Activated T-cell treated with anti-CD3 and anti-CD28 coated beads for 48 hours (primary cell): ENCODE results near the gene AP1M2.
"Not testable (repeated sequence)": the region's sequence is repeated elsewhere in the genome, so short reads cannot be mapped to it uniquely, and the experiment has no call there.

ENCODE experiments used
- DNase-seq: peaks from one replicate; pipeline ENCODE4 v3.0.0-alpha.2; 2020; ENCODE audit warnings: low read depth

AP1M2 gene

GRCh38 chr19:10601999-10602329, 14.9 kb upstream of the AP1M2 start:
- DNase-seq: no peak

DNA sequence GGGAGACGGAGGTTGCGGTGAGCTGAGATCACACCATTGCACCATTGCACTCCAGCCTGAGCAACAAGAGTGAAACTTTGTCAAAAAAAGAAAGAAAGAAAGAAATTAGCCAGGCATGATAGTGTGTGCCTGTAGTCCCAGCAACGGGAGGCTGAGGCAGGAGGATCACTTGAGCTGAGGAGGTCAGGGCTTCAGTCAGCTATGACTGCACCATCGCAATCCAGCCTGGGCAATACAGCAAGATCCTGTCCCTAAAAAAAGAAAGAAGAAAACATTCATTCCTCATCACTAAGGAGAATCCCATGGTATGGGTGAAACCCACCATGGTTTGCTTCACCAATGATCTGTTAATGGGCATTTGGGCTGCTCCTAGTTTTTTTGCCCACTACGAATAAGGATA, 13.0 kb upstream of the AP1M2 start:
- DNase-seq: no peak

- DNase-seq: no peak
Measured at GRCh38 chr19:10593820-10594637, 6.9 kb upstream of the AP1M2 start.

DNA sequence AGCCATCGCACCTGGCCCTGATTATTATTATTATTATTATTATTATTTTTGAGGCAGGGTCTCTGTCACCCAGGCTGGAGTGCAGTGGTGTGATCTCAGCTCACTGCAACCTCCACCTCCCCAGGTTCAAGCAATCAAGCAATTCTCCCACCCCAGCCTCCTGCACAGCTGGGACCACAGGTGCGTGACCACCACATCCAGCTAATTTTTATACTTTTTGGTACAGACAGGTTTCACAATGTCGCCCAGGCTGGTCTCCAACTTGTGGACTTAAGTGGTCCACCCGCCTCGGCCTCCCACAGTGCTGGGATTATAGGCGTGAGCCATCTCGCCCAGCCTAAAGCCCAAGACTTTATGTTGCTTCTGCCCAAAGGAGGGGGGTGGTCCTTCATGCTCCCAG, 6.0 kb upstream of the AP1M2 start:
- no peak for DNase-seq

GRCh38 chr19:10587839-10588150, 683 bp upstream of the AP1M2 start:
- DNase-seq: no peak

GRCh38 chr19:10586396-10586795, 716 bp downstream of the AP1M2 start:
- DNase-seq: no peak

DNA sequence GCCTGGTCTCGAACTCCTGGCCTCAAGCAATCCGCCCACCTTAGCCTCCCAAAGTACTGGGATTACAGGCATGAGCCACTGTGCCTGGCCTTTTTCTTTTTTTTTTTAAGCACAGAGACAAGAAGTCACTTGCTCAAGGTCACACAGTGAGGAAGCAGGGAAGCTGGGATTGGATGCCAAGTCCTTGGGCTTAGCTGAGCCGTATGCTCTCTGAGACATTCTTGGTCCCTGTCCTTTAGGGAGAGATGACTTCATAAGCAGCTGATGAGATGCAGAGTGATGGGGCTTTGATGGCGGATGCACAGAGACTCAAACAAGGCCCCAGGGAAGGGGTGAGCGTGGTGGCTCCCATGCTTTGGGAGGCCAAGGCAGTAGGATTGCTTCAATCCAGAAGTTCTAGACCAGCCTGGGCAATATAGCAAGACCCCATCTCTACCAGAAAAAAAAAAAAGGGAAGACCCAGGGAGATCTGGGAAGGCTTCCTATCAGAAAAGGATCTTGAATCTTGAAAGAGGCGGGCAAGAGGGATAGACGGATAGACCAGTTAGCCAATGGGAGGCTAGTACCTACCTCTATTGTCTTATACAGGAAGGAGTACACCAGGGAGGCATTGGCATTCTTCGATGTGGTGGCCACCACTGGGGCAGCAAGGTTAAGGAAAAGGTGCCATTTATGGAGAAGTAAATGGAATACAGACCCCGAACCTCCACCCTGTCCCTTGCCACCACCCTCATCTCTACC, 3.9 kb downstream of the AP1M2 start:
- DNase-seq: no peak

DNA sequence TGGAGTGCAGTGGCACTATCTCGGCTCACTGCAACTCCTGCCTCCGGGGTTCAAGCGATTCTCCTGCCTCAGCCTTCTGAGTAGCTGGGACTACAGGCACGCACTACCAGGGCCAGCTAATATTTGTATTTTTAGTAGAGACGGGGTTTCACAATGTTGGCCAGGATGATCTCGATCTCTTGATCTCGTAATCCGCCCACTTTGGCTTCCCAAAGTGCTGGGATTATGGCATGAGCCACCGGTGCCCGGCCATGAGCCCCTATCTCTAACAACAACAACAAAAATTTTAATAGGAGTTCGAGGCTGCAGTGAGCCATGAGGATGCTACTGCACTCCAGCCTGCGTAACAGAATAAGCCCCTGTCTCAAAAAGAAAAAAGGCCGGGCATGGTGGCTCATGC, 5.0 kb downstream of the AP1M2 start:
- no peak for DNase-seq

DNA sequence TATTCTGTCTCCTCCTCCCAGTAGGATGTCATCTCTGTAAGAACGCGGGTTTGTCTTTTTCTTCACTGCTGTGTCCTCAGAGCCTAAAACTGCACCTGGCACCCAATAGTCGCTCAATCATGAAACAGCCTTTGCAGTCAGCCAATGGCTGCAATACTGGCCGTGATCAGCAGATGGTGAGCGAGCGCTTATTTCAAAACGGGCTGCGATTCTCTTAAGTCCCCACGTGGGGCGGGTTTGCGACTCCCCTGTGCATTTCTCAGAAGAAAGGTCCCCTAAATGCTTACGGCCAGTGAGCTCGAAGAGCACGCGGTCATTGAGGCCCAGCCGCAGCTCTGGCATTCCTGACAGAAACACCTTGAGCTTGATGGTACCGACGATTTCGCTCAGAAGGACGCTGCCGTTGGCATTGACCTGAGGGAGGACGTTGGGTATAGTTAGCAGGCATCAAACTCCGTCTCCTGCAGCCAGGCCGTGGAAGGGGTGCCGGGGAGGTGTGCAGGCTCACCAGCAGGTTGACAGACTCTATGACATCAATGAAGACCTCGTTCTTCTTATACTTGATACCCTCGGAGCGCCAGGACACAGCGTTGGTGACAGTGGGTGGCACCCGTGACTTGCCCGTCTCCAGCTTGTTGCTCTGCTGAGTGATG, 6.0 kb downstream of the AP1M2 start:
- DNase-seq: peak; percentile 81

GRCh38 chr19:10577951-10578350, 9.2 kb downstream of the AP1M2 start:
- no peak for DNase-seq

GRCh38 chr19:10575011-10575716, 11.9 kb downstream of the AP1M2 start:
- no peak for DNase-seq

DNA sequence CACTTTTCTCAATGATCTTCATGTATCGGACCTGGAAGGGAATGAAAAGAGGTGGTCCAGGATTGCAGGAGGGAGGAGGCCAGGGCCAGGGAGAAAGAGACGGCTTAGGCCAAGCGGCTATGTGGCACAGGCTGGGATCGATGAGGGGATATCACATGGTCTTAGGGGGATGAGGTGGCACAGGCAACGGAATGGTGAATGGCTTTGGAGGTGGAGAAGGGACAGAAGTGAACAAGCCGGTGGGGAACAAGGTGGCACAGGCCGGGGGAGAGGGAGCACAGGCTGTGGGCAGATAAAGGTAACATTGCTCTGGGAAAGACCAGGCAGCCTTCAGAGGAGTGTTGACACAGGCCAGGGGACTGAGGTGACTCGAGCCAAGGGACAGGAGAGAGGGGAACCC, 12.7 kb downstream of the AP1M2 start:
- DNase-seq: no peak

GRCh38 chr19:10573793-10574192, 13.3 kb downstream of the AP1M2 start:
- DNase-seq: not testable (repeated sequence)

GRCh38 chr19:10568826-10569651, 18.1 kb downstream of the AP1M2 start, which contains the start of gene CDKN2D:
CDKN2D (minus strand) TSS chr19:10568979; CDS start chr19:10568653, 326 bp downstream.
- DNase-seq: peak; percentile 100

GRCh38 chr19:10568062-10568825, 18.9 kb downstream of the AP1M2 start:
- peak; percentile 64 for DNase-seq

DNA sequence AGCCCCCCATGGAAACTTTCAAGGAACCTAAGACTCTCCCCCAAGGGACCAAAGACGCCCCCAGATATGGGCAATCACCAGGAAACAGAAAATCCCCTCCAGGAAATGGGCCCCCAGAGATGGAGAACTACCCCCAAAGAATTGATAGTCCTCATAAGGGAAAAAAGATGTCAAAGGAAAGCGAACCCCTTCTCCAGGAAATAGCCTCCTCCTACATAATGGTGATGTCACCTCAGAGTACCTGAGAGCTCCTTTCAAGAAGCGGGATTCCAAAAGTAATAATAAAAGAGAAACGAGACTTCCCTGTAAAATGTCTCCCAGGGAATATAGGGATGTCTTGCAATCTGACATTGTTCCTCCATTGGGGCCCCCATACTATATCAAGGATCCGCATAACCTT, 19.5 kb downstream of the AP1M2 start:
- no peak for DNase-seq

GRCh38 chr19:10566658-10567410, 20.3 kb downstream of the AP1M2 start:
- peak; percentile 52 for DNase-seq

- no peak for DNase-seq
Measured at GRCh38 chr19:10566408-10566657, 20.8 kb downstream of the AP1M2 start.

DNA sequence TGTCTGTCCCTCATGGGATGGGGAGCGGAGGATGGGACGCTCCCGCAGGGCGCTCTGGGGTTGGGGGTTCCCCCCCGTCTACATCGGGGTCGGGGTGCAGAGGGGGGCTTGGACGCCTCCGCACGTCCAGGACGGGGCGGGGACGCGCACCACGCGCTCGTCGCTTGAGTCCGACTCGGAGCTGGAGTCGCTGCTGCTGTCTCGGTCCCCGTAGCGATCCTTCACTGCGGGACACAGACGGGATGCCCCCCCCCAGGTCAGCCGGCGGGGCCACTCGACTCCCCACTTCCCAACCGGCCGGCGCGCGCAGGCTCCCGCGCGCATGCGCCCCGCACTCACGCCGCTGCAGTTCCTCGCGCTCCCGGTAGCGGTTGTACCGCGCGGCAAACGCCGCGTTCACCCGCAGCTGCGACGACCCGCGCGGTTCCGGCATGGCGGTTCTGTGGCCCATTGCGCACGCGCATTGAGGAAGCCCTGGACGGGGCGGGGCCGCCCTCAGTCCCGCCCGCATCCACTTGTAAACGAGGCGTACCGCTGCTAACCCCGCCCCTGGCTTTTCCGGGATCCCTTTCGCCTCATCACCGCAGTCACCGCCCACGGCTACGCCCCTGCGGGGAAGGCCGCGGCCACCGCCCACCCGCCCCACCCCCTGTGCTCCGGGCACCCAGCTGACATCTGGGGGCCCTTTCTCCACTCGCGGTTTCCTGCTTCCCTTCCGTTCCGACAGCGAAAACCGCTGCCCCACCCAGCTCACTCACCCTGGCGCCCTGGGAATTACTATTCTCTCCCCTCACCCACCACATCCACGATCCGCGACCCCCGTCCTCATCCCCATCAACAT, 21.3 kb downstream of the AP1M2 start, which contains the start of gene KRI1:
KRI1 (minus strand) TSS at position 444 of the 841 bp plus-strand sequence; CDS start at position 433, 11 bp downstream.
- DNase-seq: peak; percentile 99
